A549 (cell line): Measurements from ENCODE around the gene SPAG9.

ENCODE experiments used
- CEBPB ChIP-seq, 2 experiments: fragments of >200 bp in 1 of 2; sonication (Bioruptor Twin) in 1 of 2; formaldehyde crosslinking in 1 of 2; IDR thresholded peaks; 2 replicates each; pipeline ENCODE4 v1.6.1; 2012 to 2016
- CTCF ChIP-seq: fragments of >200 bp; sonication (Bioruptor Twin); formaldehyde crosslinking; IDR thresholded peaks from 3 replicates; pipeline ENCODE4 v1.5.1; 2016
- KDM5A ChIP-seq: fragments of 200-600 bp; sonication (generic); IDR thresholded peaks from 2 replicates; pipeline ENCODE4 v1.6.1; 2016; ENCODE audit warnings: antibody characterized with exemption, mild to moderate bottlenecking
- MAZ ChIP-seq: fragments of 150-350 bp; IDR thresholded peaks from 2 replicates; pipeline ENCODE4 v1.6.1; 2014; ENCODE audit warnings: antibody characterized with exemption, low read depth, low read length, borderline replicate concordance
- PHF8 ChIP-seq: fragments of 200-600 bp; sonication (generic); IDR thresholded peaks from 2 replicates; pipeline ENCODE4 v1.6.1; 2016; ENCODE audit warnings: low read depth, mild to moderate bottlenecking, antibody characterized with exemption, moderate library complexity, borderline replicate concordance
- POLR2A ChIP-seq: IDR thresholded peaks from 2 replicates; pipeline ENCODE4 v1.6.1; 2012; ENCODE audit warnings: mild to moderate bottlenecking, low read length
- RAD21 ChIP-seq, 2 experiments: fragments of >200 bp in 1 of 2; sonication (Bioruptor Twin) in 1 of 2; formaldehyde crosslinking in 1 of 2; IDR thresholded peaks in 1 of 2; conservative IDR thresholded peaks in 1 of 2; 2 replicates in 1 of 2; 3 replicates in 1 of 2; pipeline ENCODE4 v1.6.1; 2012 to 2018; ENCODE audit warnings: inconsistent platforms in 1 of 2
- RFX5 ChIP-seq: fragments of 450-650 bp; IDR thresholded peaks from 2 replicates; pipeline ENCODE4 v1.7.1; 2014; ENCODE audit warnings: antibody characterized with exemption, mild to moderate bottlenecking, moderate library complexity
- SREBF2 ChIP-seq: fragments of 450-650 bp; IDR thresholded peaks from 2 replicates; pipeline ENCODE4 v1.6.1; 2014; ENCODE audit warnings: mild to moderate bottlenecking, moderate library complexity
- TF ChIP-seq, protein P1 (sequence below): IDR thresholded peaks from 2 replicates; pipeline ENCODE4 v1.6.1; 2012

GRCh38 chr17:51083981-51084380 is 36.7 kb downstream of the SPAG9 start:
- no peak for TF ChIP-seq CTCF
- no peak for TF ChIP-seq RFX5
- no peak for TF ChIP-seq PHF8
- TF ChIP-seq MAZ: no peak
- no peak for TF ChIP-seq RAD21 (conservative IDR thresholded peaks at IDR 0.05 in 1 of 2, IDR thresholded peaks at IDR 0.05 in 1 of 2)
- TF ChIP-seq SREBF2: no peak
- no peak for TF ChIP-seq POLR2A
- TF ChIP-seq, protein P1, sequence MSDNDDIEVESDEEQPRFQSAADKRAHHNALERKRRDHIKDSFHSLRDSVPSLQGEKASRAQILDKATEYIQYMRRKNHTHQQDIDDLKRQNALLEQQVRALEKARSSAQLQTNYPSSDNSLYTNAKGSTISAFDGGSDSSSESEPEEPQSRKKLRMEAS: no peak
- TF ChIP-seq KDM5A: no peak
- no peak for TF ChIP-seq CEBPB (IDR thresholded peaks at IDR 0.05)
